ENCODE measurements around the gene SMARCAL1. TPM values are rescaled to one million over a fixed set of nuclear protein-coding genes. Genes with fewer than 3 reads are reported as not detected.

SMARCAL1 gene
- total RNA-seq, 1 donor from 2014 or later: 11.4 TPM

DNA sequence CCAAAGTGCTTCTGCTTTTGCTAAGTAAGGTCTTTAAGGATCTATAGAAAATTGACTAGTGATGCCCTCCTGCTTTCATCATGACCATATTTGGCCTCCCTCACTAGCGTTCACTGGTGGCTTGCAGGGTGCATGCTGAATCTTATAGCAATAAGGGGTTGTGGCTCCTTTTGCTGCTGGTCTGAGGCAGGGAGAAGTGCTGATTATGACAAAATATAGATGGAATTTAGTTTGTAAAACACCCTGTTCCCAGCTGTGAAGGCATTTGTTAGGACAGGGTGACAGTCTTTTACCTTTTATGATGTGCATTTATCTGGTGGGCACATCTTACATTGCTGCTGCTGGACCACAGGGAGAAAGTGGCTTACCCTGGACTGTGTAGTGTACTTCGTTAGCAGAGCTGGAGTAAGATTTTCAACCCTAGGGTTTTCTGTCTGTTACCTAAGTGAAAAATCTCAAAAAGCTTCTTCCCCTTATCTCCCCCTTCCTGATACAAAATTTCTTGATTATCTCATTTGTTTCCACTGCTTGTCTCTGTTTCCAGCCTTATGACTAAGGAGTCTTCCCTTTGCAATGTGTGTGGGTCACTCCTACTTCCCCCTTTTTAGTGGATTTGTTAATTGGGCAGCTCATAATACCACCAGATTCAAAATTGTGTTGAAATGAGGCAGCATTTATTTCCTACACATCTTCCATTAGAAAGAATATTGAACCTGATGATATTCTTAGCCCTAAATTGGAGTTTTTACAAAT, 65.2 kb downstream of the SMARCAL1 start:
- no peak for DNase-seq

GRCh38 chr2:216478151-216478550, 65.9 kb downstream of the SMARCAL1 start:
- DNase-seq: peak; percentile 6

GRCh38 chr2:216478791-216479190, 66.5 kb downstream of the SMARCAL1 start:
- no peak for DNase-seq

DNA sequence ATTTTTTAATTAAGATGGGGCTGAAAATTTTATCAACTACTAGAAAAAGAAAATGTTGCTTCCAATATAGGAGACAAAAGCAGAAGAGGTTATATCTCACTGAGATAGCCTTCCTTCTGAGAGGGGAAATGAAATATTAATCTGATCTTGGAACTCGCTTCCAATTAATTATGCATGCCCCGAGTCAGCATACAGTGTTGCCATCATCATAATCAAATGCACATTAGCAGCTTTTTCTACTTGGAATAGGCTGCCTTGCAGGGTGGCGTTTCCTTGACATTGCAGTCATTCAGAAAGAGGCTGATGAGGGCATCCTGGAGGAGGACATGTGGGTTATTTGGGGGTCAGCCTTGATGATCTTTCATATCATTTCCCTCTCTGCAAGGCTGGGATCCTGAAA, 67.9 kb downstream of the SMARCAL1 start:
- DNase-seq: no peak

- no peak for DNase-seq
These were observed 70.4 kb downstream of the SMARCAL1 start for GRCh38 chr2:216482640-216483039.

- DNase-seq: no peak
These were observed 73.0 kb downstream of the SMARCAL1 start for GRCh38 chr2:216485237-216485636.

- no peak for DNase-seq
These were observed 73.5 kb downstream of the SMARCAL1 start for GRCh38 chr2:216485745-216486144.

DNA sequence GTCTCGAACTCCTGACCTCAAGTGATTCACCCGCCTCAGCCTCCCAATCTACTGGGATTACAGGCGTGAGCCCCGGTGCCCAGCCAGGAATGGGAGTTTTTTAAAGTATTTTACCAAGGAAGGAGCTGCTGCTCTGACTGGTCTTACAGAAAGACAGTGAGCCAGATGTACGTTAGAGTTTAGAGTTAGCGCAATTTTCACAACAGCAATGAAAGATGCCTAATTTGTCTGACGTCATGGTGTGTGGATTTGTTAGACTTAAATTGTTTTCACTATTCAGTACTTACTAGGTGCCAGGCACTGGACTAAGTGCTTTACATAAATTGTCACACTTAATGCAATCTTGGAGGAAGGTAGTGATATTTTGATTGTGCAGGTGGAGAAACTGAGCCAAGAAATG, 74.0 kb downstream of the SMARCAL1 start:
- DNase-seq: no peak

DNA sequence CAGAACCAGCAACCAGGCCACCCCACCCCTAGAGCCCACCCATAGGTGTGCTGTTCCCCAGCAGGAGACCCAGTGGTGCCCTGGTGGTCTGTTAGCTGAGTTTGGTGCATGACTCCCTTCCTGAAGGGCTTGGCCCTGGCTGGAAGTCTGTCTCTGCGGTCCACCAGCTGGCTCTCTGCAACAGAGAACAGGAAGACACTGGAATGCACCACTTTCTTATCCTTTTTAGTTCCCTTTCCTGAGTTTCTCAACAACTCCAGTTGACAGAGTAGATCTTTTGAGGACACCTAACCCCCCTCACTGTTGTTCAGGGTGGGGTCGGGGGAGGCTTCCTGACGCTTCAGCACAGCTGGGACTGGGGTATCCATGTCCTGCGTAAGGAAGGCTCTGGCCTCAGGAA, 74.4 kb downstream of the SMARCAL1 start:
- no peak for DNase-seq

DNA sequence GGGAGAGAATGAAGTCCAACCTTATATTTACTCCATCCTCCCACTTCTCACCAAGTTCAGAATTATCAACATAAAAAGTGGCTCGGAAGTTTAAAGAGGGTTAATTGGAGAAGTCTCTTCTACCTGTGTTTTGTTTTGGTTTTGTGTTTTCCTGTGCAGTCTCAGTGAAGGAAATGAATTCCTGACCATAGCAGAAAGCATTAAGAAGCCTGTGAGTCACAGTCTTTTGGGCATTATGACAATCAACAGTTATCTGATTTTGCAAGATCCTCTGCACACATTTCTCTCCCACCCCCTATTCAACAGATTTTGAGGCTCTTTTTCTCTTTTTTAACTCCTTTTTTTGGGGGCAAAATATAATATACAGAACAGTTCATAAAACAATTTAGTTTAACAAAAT, 77.8 kb downstream of the SMARCAL1 start:
- no peak for DNase-seq

DNA sequence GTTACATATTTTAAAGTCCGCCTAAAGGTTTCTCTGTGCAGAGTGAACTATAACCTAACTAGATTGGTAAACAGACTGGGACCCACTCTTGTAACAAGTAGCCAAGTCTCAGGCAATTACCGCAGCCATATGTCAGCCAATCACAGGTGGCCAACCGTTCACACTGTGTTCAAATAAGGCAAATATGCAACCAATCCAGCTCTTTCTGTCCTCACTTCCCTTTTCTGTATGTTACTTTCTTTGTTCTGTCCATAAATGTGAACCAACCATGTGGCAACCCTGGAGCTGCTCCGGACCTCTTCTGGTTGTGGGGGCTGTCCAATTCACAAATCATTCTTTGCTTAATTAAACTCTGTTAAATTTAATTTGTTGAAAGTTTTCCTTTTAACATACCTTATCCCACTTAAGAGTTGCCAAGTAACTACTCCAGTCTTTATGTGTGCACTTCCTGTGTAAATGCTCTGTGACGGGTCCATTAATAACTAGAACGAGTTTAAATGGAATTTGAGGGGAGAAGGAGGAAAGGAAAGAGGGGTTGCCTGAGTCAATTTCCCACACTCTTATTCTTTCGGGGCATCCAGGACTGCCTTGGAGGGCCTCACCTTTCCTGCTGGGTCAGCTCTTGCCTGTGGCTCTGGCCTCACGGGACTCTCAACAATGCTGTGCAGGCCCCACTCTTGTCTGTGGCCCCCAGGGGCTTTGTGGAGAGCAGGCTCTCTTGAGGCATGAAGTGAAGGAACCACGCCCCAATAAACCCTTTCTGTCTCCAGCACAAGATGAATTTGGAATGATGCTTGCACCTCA, 79.7 kb downstream of the SMARCAL1 start:
- no peak for DNase-seq

- DNase-seq: peak; percentile 33
These were observed 80.5 kb downstream of the SMARCAL1 start for GRCh38 chr2:216492597-216493333.

GRCh38 chr2:216493334-216493685, 81.0 kb downstream of the SMARCAL1 start:
- no peak for DNase-seq

- no peak for DNase-seq
These were observed 83.4 kb downstream of the SMARCAL1 start for GRCh38 chr2:216495656-216496055.

- DNase-seq: no peak
These were observed 85.2 kb downstream of the SMARCAL1 start for GRCh38 chr2:216497382-216498069.

DNA sequence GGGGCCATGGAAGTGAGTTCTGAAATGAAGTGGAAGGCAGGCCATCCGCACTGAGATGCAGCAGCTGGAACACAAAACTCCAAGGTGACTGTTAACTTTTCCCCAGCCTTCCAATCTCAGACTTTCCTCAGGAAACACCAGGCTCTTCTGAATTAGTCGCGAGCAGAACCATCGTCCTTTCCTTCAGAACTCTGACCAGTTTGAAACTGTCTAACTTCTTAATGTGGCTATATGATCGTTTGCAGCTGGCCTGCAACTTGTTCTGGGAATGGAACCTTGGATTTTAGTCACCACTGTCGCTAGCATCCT, 85.7 kb downstream of the SMARCAL1 start:
- DNase-seq: no peak

DNA sequence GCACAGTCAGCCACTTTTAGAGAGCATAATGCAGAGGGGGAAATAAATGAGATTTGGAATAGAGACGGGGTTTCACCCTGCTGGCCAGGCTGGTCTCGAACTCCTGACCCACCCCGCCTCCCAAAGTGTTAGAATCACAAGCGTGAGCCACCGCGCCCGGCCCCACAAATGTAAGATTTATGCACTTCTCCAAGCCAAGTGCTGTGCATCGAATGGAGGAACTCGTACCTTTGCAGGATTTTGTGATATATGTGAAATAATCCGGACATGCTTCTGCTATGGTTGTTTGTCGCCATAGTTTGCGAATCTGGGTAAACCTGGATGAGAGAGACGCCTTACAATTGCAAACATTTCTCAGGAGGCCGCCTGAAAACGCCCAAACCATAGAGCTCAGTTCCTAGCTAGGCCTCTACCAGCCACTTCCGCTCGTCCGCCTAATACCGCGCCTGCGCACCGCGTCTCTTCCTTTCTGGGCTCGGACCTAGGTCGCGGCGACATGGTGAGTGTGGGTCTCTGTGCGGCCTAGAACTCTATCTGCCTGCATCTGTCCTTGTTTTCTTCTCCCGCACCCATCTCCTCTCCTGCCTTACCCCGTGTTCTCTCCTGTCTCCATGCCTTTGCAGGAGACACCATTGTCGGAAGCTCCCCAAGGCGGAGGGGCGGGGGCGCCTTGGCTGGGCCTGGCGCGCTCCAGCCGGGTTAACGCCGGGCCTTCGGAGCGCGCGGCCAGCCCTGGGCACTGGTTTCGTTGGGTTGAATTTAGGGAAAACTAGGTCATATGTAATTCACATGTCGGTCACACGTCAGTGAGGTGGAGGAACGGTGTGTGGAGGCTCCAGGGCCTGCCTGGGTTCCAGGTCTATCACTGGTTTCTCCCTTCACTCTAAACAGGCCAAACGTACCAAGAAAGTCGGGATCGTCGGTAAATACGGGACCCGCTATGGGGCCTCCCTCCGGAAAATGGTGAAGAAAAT, 86.4 kb downstream of the SMARCAL1 start, which contains the start of gene RPL37A:
RPL37A (plus strand) TSS at position 466 of the 974 bp plus-strand sequence; CDS start at position 497, 31 bp downstream.
- DNase-seq: peak; percentile 89

DNA sequence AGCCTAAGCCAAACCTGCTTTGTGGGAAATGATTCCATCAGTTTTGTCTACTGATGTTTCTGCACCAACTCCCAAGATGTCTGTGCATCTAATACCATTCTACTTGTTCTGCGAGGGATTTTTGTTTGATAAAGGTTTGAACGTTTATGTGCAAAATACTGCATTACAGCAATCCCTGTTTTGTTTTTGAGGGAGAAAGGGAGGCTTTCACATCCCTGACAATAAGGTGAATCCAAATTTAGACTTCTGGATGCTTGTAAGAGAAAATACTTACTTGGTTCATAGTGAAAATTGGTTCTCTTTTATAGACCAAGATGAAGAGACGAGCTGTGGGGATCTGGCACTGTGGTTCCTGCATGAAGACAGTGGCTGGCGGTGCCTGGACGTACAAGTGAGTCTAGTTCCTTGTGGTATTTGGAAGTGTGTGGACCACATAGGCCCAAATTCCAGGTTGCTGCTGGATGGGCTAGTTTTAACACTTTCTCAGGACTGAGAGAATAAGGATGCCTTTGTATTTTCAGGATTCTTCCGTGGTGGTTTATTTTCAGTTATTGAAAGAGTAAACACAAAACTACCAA, 87.4 kb downstream of the SMARCAL1 start:
- no peak for DNase-seq

GRCh38 chr2:216500572-216500971, 88.3 kb downstream of the SMARCAL1 start:
- DNase-seq: no peak

DNA sequence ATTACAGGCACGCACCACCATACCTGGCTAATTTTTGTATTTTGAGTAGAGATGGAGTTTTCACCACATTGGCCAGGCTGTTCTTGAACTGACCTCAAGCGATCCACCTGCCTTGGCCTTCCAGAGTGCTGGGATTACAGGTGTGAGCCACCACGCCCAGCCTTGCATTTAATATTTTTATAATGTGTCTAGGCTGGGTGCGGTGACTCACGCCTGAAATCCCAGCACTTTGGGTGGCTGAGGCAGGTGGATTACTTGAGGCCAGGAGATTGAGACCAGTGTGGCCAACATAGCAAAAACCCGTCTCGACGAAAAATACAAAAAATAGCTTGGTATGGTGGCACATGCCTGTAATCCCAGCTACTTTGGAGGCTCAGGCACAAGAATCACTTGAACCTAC, 89.6 kb downstream of the SMARCAL1 start:
- no peak for DNase-seq
